Osteocyte (in vitro differentiated cells): ENCODE measurements around the gene ADCY2. TPM values are rescaled to one million over a fixed set of nuclear protein-coding genes. Genes with fewer than 3 reads are reported as not detected.

Experiments used
- DNase-seq: peaks from one replicate; pipeline ENCODE4 v3.0.0; 2021; ENCODE audit warnings: mixed read lengths; ENCODE audit not compliant: unreplicated experiment; ENCODE audit errors: extremely low spot score
- H3K27ac Mint-ChIP-seq: one replicate; pipeline ENCODE4 v1.8.0; 2021; ENCODE audit warnings: mild to moderate bottlenecking, mixed read lengths; ENCODE audit not compliant: unreplicated experiment
- H3K27me3 Mint-ChIP-seq: one replicate; pipeline ENCODE4 v1.8.0; 2021; ENCODE audit warnings: mixed read lengths; ENCODE audit not compliant: unreplicated experiment
- H3K36me3 Mint-ChIP-seq: one replicate; pipeline ENCODE4 v1.8.0; 2021; ENCODE audit warnings: mixed read lengths; ENCODE audit not compliant: unreplicated experiment
- H3K4me1 Mint-ChIP-seq: one replicate; pipeline ENCODE4 v1.8.0; 2021; ENCODE audit warnings: mixed read lengths; ENCODE audit not compliant: unreplicated experiment
- H3K4me3 Mint-ChIP-seq: one replicate; pipeline ENCODE4 v1.8.0; 2021; ENCODE audit warnings: mild to moderate bottlenecking, moderate library complexity, mixed read lengths; ENCODE audit not compliant: unreplicated experiment
- H3K9me3 Mint-ChIP-seq: one replicate; pipeline ENCODE4 v1.8.0; 2021; ENCODE audit warnings: mixed read lengths; ENCODE audit not compliant: unreplicated experiment
- total RNA-seq: library from RNA; stranded (reverse); gene quantifications from 2 replicates; pipeline ENCODE4 v1.2.1, GENCODE V29; 2021
- TF ChIP-seq, protein P1 (sequence below): fragments of 200-600 bp; sonication (generic); IDR thresholded peaks from 2 replicates; pipeline ENCODE4 v1.5.0; 2021; ENCODE audit warnings: antibody characterized with exemption, mild to moderate bottlenecking, moderate library complexity

The ADCY2 gene
- total RNA-seq, 1 donor from 2014 or later = not detected

DNA sequence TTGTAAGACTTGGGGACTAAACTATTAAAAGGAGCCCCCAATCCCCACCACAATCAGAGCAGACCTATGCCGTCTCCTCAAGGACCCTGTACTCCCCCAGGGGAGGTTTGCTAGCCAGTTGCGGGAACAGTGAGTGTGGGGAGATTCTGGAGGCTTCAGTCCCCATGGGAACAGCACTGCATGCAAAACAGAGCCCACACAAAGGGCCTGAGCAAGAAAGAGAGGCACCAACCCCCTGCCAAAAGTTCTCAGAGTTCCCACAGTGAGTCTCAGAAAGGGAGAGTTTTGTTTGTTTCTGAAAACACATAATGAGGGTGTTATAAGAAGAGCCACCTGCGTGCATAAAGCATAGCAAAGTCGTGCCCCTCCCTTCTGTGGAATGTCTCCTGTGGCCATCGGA, 398.4 kb downstream of the ADCY2 start:
- no peak for DNase-seq
- Mint-ChIP-seq H3K27me3 (peaks cover 4% of the 10 kb centered on the region), H3K36me3 (no peaks in the 10 kb centered on the region), H3K4me1 (no peaks in the 10 kb centered on the region), H3K9me3 (no peaks in the 10 kb centered on the region), H3K4me3 (no peak overlapping the region), H3K27ac (no peak overlapping the region)
- TF ChIP-seq, protein P1, sequence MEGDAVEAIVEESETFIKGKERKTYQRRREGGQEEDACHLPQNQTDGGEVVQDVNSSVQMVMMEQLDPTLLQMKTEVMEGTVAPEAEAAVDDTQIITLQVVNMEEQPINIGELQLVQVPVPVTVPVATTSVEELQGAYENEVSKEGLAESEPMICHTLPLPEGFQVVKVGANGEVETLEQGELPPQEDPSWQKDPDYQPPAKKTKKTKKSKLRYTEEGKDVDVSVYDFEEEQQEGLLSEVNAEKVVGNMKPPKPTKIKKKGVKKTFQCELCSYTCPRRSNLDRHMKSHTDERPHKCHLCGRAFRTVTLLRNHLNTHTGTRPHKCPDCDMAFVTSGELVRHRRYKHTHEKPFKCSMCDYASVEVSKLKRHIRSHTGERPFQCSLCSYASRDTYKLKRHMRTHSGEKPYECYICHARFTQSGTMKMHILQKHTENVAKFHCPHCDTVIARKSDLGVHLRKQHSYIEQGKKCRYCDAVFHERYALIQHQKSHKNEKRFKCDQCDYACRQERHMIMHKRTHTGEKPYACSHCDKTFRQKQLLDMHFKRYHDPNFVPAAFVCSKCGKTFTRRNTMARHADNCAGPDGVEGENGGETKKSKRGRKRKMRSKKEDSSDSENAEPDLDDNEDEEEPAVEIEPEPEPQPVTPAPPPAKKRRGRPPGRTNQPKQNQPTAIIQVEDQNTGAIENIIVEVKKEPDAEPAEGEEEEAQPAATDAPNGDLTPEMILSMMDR = no peak

DNA sequence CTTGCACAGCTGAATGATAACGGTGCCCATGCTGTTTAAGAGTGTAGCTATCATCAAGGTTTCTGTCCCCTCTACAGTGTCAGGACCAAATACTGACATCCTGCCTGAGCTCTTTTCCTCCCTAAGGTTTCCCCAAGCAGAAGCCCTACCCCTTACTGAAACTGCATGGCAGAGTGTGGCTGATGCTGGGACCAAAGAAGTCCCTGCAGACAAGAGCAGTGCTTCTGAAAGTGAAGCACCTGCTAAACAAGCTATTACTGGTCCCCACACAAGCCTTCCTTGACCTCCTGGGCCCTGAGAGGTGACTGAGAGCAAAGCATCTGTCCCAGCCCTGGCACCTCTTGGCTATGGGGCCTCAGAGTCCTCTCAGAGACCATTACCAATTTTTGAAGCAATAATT, 398.9 kb downstream of the ADCY2 start:
- H3K4me3 Mint-ChIP-seq = no peak overlapping the region
- no peaks in the 10 kb centered on the region for H3K4me1 Mint-ChIP-seq
- H3K27ac Mint-ChIP-seq = no peak overlapping the region
- no peaks in the 10 kb centered on the region for H3K36me3 Mint-ChIP-seq
- DNase-seq = no peak
- peaks cover 4% of the 10 kb centered on the region for H3K27me3 Mint-ChIP-seq
- H3K9me3 Mint-ChIP-seq = no peaks in the 10 kb centered on the region
- TF ChIP-seq, protein P1 = no peak

DNA sequence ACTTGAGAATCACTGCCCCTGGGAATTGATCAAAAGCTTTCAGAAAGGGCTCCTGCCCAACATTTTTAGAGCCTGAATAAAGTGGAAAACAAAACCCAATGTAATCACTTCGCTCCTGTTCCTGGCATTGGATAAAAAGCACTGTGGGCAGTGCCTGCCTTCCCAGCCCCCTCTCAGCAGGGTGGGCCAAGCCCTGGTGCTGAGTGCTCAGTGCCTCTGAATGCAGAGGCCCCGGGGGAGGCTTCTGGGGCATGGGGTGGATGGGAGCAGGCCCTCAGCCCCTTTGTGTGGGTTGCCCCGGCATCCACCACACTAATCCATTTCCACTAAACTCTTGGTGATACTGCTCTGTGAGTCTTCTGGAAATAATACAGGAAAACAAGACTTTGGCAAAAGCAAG, 399.4 kb downstream of the ADCY2 start:
- H3K27ac Mint-ChIP-seq = no peak overlapping the region

DNA sequence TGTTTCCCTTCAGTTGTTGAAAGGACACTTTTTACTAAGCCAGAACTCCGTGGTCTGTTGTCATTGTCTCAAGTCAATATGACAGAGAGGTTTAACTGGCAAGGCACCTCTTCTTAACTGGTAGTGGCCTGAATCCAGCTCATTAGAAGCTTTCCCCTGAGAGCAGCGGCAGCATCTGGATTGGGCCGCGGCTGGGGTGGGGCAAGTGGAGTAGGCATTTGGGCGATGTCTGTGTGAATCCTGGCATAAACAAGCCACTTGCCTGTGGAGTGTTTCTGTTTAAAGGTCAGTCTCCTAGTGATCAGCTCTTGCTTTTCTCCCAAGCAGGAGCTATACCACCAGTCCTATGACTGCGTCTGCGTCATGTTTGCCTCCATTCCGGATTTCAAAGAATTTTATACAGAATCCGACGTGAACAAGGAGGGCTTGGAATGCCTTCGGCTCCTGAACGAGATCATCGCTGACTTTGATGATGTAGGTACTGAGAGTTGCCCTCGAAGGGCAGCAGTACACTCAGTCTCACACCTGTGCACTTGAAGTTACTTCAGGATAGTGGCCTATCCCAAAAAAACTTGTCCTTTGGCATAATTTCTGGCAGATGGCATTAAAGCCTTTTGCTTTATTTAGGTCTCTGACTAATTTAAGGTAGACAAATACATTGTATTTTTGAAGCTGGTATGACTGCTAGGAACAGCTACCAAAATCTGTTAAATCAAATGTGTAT, 406.1 kb downstream of the ADCY2 start:
- no peak overlapping the region for H3K27ac Mint-ChIP-seq
- H3K27me3 Mint-ChIP-seq = peaks cover 2% of the 10 kb centered on the region
- no peaks in the 10 kb centered on the region for H3K4me1 Mint-ChIP-seq
- no peaks in the 10 kb centered on the region for H3K36me3 Mint-ChIP-seq
- H3K4me3 Mint-ChIP-seq = no peak overlapping the region
- H3K9me3 Mint-ChIP-seq = no peaks in the 10 kb centered on the region
- no peak for DNase-seq
- TF ChIP-seq, protein P1 = no peak

More for the DNA sequence above, 399.4 kb downstream of the ADCY2 start:
- TF ChIP-seq, protein P1 = no peak
- Mint-ChIP-seq H3K4me1 (no peaks in the 10 kb centered on the region), H3K27me3 (peaks cover 4% of the 10 kb centered on the region), H3K36me3 (no peaks in the 10 kb centered on the region), H3K4me3 (no peak overlapping the region), H3K9me3 (no peaks in the 10 kb centered on the region)
- DNase-seq = no peak

DNA sequence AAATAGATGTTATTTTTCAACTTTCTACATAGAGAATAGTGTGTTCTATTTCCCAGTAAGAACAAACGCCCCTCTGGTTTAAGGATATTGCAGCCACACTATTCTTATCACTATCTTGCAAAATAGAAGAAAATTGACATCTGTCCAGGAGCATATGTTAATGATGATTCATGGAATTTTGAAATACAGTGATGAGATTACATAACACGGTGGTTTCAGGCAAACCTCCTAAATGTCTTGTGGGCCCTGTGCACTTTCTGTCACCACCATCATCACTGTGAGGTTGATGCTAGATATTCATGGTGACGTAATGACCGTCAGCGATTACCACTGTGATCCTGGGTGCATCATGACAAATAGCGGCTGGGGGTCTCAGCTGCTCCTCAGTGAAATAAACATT, 406.9 kb downstream of the ADCY2 start:
- Mint-ChIP-seq H3K27me3 (peaks cover 6% of the 10 kb centered on the region), H3K4me1 (no peaks in the 10 kb centered on the region), H3K36me3 (no peaks in the 10 kb centered on the region), H3K4me3 (no peak overlapping the region), H3K9me3 (no peaks in the 10 kb centered on the region), H3K27ac (no peak overlapping the region)
- TF ChIP-seq, protein P1 = no peak
- no peak for DNase-seq
